Measurements from ENCODE around the gene TNRC6B.

The TNRC6B gene

GRCh38 chr22:40224702-40225101, 47.0 kb downstream of the TNRC6B start:
- no peak for TF ChIP-seq YY1 (tag by site-specific recombination; IDR thresholded peaks at IDR 0.05)
- TF ChIP-seq OSR2 (tag by site-specific recombination; IDR thresholded peaks at IDR 0.05), result peak; percentile 66
- no peak for TF ChIP-seq ZNF645 (tag by site-specific recombination; IDR thresholded peaks at IDR 0.05)
- POLR2A ChIA-PET, result interaction anchor here (0.6 kb wide), 1 partner anchor 634 kb away, joined by 4 read pairs; no protein-coding TSS in a partner anchor
- CTCF ChIA-PET, result no interaction called here
- Histone ChIP-seq H3K9me3 (ENCODE audit: control insufficient read depth, insufficient read depth, low read depth, low read length) (no peaks in the 10 kb centered on the region), H3K4me3 (ENCODE audit: low read depth, low read length) (no peak overlapping the region), H3K36me3 (ENCODE audit: control insufficient read depth in 2 of 2, insufficient read depth in 1 of 2, low read length in 2 of 2) (no peaks in the 10 kb centered on the region), H3K4me1 (ENCODE audit: control insufficient read depth, insufficient read depth, low read length) (peaks cover 6% of the 10 kb centered on the region; the same call in 1 of the 2 replicates), H3K27ac (ENCODE audit: extremely low read depth, low read depth, low read length) (no peak overlapping the region)

- Histone ChIP-seq H3K4me3 (ENCODE audit: low read depth, low read length) (no peak overlapping the region), H3K27ac (ENCODE audit: extremely low read depth, low read depth, low read length) (no peak overlapping the region), H3K4me1 (ENCODE audit: control insufficient read depth, insufficient read depth, low read length) (0 out of 2 replicates have a peak, but pooled peaks cover 2% of the 10 kb centered on the region), H3K36me3 (ENCODE audit: control insufficient read depth in 2 of 2, insufficient read depth in 1 of 2, low read length in 2 of 2) (no peaks in the 10 kb centered on the region), H3K9me3 (ENCODE audit: control insufficient read depth, insufficient read depth, low read depth, low read length) (no peaks in the 10 kb centered on the region)
- ChIA-PET POLR2A (interaction anchor here (0.7 kb wide), 1 partner anchor 9 kb away, joined by 6 read pairs; no protein-coding TSS in a partner anchor), CTCF (interaction anchor here (0.6 kb wide), 1 partner anchor 1018 kb away, joined by 3 read pairs; no protein-coding TSS in a partner anchor)
- TF ChIP-seq REPIN1 (tag by site-specific recombination; IDR thresholded peaks at IDR 0.05; ENCODE audit: low read depth) (peak; percentile 58; the same call in 1 of the 2 replicates), YY2 (tag by site-specific recombination; IDR thresholded peaks at IDR 0.05) (no peak)
Measured at GRCh38 chr22:40226620-40227019, 48.9 kb downstream of the TNRC6B start.

GRCh38 chr22:40231618-40232313, 54.0 kb downstream of the TNRC6B start:
- no peak overlapping the region for H3K27ac ChIP-seq (ENCODE audit: extremely low read depth, low read depth, low read length)
- ChIA-PET CTCF (interaction anchor here (0.6 kb wide), 2 partner anchors 11 to 65 kb away, joined by 3 to 8 read pairs; no protein-coding TSS in a partner anchor), POLR2A (no interaction called here)

GRCh38 chr22:40232624-40233023, 54.9 kb downstream of the TNRC6B start:
- no peak overlapping the region for H3K27ac ChIP-seq (ENCODE audit: extremely low read depth, low read depth, low read length)
- H3K36me3 ChIP-seq (ENCODE audit: control insufficient read depth in 2 of 2, insufficient read depth in 1 of 2, low read length in 2 of 2), result peaks cover 0 to 8% of the 10 kb centered on the region in 2 experiments; a peak in 1 of 3 replicates
- H3K4me1 ChIP-seq (ENCODE audit: control insufficient read depth, insufficient read depth, low read length), result peaks cover 8% of the 10 kb centered on the region
- H3K4me3 ChIP-seq (ENCODE audit: low read depth, low read length), result no peak overlapping the region
- ChIA-PET CTCF (no interaction called here), POLR2A (no interaction called here)
- H3K9me3 ChIP-seq (ENCODE audit: control insufficient read depth, insufficient read depth, low read depth, low read length), result no peaks in the 10 kb centered on the region
- TF ChIP-seq ZFP3 (tag by site-specific recombination; IDR thresholded peaks at IDR 0.05; ENCODE audit: low read depth) (no peak), ZNF518A (tag by site-specific recombination; conservative IDR thresholded peaks at IDR 0.05; ENCODE audit: low read depth) (no peak), ZNF140 (tag by site-specific recombination; IDR thresholded peaks at IDR 0.05) (no peak), PRDM2 (tag by site-specific recombination; IDR thresholded peaks at IDR 0.05; ENCODE audit: borderline replicate concordance) (no peak), OSR2 (tag by site-specific recombination; IDR thresholded peaks at IDR 0.05) (no peak), ZNF561 (tag by site-specific recombination; IDR thresholded peaks at IDR 0.05; ENCODE audit: borderline replicate concordance) (no peak), ZNF248 (tag by site-specific recombination; IDR thresholded peaks at IDR 0.05) (no peak)

More at GRCh38 chr22:40231618-40232313, 54.0 kb downstream of the TNRC6B start:
- Histone ChIP-seq H3K9me3 (ENCODE audit: control insufficient read depth, insufficient read depth, low read depth, low read length) (no peaks in the 10 kb centered on the region), H3K4me1 (ENCODE audit: control insufficient read depth, insufficient read depth, low read length) (peaks cover 8% of the 10 kb centered on the region), H3K36me3 (ENCODE audit: control insufficient read depth in 2 of 2, insufficient read depth in 1 of 2, low read length in 2 of 2) (peaks cover 0 to 8% of the 10 kb centered on the region in 2 experiments; a peak in 1 of 3 replicates), H3K4me3 (ENCODE audit: low read depth, low read length) (no peak overlapping the region)
- no peak for TF ChIP-seq HOXC10 (CRISPR knock-in tag; IDR thresholded peaks at IDR 0.05)
- TF ChIP-seq ZNF677 (tag by site-specific recombination; IDR thresholded peaks at IDR 0.05), result no peak
- no peak for TF ChIP-seq ZXDB (tag by site-specific recombination; IDR thresholded peaks at IDR 0.05)
- no peak for TF ChIP-seq ZNF121 (tag by site-specific recombination; IDR thresholded peaks at IDR 0.05)
- no peak for TF ChIP-seq SALL2 (tag by site-specific recombination; IDR thresholded peaks at IDR 0.05; ENCODE audit: borderline replicate concordance)
- TF ChIP-seq ZNF701 (tag by site-specific recombination; IDR thresholded peaks at IDR 0.05), result no peak
- no peak for TF ChIP-seq ZNF19 (tag by site-specific recombination; IDR thresholded peaks at IDR 0.05; ENCODE audit: low read depth)
- no peak for TF ChIP-seq ZNF140 (tag by site-specific recombination; IDR thresholded peaks at IDR 0.05)
- no peak for TF ChIP-seq ZNF302 (tag by site-specific recombination; IDR thresholded peaks at IDR 0.05; ENCODE audit: low read depth)
